Activated CD4-positive, alpha-beta T cell treated with anti-CD3 and anti-CD28 coated beads for 1 hour (primary cell): ENCODE measurements around the gene PQBP1.

ENCODE experiments used
- DNase-seq: peaks from one replicate; pipeline ENCODE4 v3.0.0-alpha.2; 2020

Gene PQBP1

DNA sequence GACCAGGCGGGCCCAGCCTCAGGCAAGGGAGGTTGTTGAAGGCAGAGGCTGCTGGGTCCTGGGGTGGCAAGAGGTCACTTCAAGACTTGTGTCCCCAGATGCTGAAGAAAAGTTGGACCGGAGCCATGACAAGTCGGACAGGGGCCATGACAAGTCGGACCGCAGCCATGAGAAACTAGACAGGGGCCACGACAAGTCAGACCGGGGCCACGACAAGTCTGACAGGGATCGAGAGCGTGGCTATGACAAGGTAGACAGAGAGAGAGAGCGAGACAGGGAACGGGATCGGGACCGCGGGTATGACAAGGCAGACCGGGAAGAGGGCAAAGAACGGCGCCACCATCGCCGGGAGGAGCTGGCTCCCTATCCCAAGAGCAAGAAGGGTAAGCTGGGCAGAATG is 4.4 kb downstream of the PQBP1 start:
- DNase-seq, result no peak

DNA sequence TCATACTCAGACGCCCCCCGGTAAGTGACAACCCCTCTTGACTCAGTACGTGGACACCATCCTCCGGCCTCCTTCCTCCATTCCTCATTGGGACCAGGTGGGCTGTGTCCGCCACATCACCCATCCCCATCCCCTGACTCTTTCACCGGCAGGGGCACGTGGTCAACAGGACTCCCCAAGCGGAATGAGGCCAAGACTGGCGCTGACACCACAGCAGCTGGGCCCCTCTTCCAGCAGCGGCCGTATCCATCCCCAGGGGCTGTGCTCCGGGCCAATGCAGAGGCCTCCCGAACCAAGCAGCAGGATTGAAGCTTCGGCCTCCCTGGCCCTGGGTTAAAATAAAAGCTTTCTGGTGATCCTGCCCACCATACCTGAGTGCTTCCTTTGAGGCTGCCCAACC is 5.0 kb downstream of the PQBP1 start:
- DNase-seq, result no peak

DNA sequence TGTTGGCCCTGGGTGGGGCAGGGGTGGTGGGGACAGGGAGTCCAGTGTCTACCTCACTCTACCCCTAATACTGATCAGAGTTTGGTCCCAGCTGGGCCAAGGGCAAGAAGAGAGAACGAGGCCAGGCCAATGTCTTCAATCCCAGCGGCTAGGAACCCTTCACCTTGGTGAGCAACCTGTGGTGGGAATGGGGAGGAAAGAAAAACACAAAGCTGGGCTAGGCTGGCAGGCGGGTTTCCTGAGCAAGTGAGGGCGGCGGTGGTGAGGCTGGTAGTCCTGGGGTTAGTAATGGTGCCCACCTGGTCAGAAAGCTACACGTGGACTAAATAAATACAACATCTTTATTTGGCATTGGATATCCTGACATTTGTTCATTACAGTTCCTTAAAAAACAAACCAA is 5.6 kb downstream of the PQBP1 start:
- DNase-seq, result no peak

DNA sequence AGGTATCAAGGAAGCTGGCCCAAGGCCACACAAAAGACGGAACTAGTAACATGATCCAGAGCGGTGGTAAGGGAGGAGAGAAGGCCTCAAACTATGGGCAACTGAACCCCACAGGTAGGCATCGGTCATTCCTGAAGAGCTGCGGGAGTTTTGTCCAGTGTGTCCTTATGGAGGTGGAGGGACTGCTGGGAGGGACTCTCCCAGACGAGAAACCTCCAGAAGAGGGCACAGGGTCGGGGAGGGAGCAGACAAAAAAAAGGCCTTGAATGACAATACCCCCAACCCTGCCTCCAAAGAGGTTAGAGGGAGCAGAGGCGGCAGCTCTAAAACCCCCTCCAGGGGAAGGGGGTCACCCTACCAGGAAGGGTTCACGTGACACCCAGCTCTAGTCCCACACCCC is 6.5 kb downstream of the PQBP1 start:
- DNase-seq, result no peak

DNA sequence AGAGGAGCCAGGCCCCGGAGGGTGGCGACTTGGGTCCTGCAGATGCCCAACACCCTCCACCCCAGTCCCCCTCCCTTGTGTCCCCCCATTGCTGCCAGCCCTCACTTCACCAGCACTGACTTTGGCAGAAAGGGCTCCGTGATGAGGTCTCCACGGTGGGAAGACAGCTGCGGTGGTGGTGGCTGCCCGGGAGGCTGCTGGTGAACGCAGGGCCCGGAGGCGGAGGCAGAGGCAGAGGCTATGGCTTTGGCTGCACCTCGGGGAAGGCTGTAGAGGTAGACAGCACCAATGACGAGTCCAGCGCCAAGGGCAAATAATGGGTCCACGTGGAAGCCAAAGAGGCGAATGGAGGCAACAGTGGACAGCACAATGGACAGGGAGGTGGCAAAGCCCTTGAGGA is 6.9 kb downstream of the PQBP1 start:
- no peak for DNase-seq

DNA sequence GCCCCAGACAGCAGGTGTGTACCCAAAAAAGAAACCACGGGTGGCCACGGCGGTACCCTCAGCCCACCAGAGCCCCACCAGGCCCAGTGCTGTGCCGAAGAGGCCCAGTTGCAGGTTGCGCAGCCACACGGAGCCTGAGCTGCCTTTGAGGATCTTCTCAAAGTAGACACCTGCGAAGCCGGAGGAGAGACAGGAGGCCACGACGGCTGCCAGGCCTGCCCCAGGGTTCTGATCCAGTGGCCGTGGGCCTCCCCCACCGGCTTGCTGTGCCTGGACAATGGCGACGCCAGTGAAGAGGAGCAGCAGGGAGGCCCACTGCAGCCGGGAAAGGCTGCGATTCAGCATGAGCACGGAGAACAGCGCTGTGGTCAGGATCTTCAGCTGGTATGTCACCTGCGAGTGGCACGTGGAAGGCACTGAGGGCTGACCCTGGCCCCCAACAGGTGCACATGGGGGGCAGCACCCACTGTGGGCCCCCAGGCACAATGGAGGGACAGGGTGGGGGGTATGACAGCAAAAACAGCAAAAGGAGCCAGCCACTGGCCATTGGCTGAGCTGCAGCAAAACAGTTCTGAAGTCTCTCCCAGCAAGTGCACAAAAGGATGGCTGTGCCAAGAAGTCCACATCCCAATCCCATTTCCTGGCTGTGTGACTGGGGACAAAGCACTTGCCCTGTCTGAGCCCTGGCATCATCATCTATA is 7.5 kb downstream of the PQBP1 start:
- no peak for DNase-seq

DNA sequence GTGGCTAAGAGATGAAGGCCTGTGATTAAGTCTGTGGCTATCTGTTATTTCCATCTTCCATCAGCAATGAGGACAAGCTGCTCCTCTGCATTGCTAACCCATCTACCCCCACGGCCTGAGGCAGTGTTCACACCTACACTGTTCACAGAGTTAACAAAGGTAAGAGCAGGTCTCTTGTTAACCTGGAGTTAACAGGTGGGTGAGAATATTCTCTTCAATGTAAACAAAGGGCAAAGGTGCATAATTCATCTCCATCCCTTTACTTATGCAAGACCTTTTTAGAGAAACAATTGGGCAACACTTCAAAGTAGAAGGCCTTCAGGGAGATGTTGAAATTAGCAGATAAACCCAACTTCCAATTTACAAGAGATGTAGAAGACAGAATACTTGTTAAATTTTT is 10.9 kb downstream of the PQBP1 start:
- DNase-seq, result no peak

DNA sequence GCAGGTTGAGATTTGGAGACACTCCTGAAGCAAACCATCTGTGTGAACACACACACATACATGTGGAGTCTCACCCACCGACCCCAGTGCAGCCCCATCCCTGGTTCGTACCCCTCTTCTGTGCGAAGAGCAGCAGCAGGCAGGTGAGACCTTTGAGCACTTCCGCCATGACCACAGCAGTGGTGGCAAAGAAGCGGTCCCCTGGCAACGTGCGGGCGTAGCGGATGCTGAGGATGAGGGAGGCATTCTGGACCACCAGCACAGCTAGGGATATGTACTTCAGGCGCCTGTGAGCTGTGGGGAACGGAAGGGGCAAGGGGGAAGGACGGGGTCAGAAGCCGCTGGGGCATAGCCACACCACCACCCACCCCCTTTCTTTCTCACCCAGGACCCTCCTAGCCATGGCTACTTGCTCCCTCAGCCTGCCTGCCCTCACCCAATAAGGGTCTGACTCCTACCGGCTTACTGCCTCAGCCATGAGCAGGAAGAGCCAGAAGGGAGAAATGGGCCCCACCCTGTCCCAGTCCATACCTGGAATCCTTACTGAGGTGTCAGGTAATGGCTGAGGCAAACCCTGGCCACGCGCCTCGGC is 12.1 kb downstream of the PQBP1 start:
- no peak for DNase-seq

DNA sequence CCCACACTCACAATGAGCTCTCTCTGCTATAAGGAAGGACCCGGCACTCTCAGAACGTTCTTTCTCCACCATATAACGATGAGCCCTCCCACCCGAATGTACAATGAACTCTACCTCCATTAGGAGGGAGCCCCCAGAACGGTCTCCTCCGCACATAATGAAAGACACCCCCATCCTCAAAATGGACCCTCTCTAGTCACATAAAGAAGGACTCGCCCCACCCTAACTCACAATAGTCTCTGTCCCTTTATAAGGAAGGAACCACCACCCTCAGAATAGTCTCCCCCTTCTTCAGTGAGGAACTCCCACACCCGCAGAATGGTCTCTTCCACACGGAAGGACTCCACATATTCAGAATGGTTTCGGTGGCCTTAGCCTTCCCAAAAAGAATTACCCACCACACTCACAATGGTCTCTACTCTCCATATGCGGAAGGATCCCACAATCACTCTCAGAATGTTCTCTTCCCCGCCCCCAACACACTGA is 13.2 kb downstream of the PQBP1 start:
- no peak for DNase-seq

DNA sequence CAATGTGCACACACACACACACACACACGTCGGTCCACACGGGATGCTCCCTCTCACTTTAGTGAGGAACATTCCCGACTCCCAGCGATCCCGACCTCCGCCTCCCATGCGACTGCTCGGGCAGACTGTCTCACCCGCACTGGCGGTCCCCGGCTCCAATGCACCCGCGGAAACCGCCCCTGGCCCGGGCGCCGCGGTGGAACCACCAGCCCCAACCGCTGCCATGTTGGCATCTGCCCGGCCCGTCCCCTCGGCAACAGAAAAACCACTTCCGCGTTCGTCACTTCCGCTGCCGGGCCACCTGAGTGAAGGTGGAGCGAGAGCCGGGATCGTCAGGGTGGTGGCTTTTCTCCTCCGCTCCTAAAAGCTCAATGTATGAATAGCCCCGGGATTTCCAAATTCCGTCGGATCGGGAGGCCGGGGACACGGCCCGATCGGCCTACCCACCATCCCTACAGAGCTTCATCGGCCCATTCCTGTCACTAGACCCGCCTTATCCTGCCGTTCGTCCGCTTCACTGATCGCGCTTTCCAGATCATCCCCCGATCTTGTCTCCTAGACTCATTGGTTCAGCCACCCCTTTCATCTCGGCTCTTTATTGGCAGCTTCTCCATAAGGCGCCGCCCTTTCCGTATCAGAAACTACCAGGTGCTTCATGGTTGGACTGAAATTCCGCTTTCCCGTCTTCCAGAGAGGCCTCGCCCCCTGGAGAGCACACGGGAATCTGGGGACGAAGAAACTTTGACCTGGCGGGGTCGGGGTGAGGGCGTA is 13.9 kb downstream of the PQBP1 start, which contains the start of gene SLC35A2:
TSS of gene SLC35A2 (minus strand) at position 235 of the 771 bp plus-strand sequence. CDS start at position 225, 10 bp downstream.
- peak; percentile 82 for DNase-seq

DNA sequence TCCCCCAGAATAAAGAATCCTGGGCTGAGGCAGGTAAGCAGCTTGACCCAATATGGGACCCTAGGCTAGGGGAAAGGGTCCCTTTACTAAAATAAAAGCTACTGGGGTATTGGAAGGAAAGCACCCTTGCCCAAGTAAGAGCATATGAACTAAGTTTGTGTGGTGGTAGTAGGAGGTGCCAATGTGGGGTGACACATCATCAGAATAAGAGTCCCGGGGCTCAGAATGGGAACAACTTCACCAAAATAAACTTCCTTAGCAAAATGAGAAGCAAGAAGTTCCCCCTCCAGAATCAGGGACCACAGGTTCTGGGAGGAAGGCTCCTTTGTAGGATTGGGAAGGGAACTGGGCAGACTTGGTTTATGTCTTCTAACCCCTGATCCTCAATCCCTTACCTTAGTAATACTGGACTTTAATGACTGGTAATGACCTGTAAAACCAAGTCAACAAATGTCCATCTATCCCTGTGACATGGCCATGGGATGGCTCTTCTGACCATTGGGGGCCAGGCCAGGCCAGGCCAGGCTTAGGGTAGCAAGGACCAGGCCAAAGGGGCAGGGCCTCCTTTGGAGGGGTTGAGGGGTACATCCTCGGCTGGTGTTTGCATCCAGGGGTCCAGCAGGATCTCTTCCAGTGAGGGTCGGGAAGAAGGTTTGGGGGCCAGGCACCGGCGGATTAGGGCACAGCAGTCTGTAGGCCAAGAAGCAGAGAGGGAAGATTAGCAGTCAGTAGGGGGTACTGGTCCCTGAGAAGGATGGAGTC is 16.1 kb downstream of the PQBP1 start:
- no peak for DNase-seq

DNA sequence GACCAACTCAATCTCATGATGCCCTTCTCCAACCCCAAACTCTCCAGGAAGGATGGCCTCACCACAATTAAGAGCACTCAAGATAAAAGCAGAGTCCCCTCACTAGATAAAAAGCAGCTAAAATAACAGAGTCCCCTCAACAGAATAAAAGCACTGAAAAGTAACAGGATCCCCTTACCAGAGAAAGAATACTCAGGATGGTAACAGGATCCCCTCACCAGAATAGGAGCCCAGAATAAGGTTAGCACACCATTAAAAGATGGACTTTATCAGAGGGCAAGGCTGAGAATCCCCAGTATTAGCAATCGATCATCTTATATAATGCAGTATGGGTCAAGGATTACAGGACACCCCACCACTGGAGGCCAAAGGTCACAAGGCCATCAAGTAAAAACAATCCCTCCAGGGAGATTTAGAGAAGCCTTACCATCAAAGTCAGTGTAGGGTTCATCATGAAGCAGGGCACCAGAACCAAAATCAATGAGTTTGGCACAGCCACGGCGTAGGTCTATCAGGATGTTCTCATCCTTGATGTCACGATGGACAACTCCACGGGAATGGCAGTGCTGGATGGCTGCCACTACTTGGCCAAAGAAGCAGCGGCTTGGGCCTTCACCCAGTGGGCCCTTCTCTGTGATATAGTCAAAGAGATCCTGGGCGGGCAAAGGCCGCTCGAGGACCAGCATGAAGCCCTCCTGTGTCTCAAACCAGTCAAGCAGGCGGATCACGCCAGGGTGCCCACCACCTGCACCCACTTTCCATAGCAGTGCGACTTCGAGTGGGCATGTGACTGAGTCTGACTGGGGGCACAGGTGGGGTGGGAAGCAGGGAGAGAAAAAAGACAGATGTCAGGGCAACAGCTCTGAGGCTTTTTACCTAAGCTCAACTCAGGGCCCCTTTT is 17.1 kb downstream of the PQBP1 start:
- no peak for DNase-seq

DNA sequence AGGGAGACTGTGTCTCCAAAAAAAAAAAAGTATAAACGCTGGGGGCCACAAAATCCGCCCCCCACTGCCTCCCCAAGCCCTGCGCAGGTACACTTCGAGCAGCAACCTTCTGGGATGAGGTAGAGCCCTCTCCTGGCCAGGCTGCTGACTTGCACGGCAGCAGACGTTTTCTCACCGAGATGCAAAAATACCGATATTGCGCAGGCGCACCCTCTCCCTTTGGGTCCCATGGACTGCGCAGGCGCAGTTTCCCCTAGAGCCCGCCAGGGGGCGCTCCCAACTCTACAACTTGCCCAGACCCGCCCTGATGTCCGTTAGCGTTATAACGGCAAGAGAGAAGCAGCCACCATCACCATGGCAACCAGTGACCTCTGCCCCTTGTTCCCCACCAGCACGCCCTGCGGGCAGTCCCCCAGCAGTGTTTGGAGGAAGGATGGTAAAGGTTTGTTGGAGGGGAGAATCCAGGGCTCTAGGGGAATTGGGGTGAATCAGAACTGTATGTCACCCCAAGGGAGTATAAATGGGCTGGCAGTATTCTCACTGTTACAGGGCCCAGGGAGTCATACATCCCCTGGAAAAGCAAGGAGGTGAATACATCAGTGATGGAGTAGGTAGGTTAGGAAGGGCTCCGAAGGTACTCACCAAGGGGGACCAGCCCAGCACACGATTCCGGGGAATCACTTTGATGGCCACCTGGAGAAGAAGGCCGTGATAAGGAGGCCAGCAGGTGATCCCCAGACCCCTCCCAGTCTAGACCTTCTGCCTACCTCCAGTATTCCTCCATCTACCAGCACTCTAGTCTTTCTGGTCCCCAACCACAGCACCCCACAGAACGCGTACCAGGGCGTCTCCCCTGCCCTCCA is 19.6 kb downstream of the PQBP1 start:
- peak; percentile 83 for DNase-seq

DNA sequence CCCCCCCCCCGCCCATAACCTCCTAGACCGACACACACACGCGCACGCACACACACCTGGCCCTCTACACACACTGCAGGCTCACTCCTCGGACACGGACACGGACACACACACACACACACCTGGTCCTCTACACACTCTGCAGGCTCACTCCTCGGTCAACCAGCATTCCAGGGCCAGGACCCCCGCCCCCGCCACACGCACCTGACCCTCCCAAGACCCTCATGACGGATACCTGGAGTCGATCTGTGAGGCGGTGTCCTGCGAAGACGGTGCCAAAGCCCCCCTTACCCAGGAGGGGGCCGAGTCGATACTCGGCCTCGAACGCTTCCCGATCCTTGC is 20.5 kb downstream of the PQBP1 start:
- no peak for DNase-seq

DNA sequence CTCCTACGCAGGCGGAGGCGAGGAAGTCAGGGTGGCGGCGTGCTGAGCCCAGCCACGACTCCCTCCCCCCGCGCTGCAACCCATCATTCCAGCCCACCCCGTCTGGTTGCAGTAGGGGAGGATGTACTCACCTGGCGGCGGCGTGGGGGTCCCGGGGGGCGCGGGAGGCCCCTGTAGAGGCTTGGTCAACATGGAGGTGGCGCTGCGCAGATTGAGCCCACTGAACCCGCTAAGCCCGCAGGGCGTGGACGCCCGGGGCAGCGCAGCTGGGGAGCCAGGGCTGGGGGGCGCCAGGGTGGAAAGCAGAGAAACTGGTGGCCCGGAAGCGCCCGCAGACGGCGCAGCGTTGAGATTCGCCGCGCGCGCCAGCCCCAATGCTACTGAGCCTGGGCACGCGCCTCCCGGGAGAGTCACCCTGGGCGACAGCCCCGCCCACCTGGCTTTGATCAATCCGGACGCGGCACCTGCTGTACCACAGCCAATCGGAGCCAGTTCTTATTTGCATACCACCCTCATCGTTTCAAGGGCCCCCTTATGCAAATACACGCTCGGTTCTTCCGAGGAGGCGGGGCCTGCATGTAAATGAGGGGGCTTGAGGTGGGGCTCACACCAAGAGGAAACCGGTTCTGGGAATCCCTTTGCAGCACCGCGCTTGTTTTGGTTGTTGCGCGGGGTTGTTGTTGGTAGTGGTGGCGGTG is 21.1 kb downstream of the PQBP1 start, which contains the start of gene PIM2:
TSS of gene PIM2 (minus strand) at position 382 of the 698 bp plus-strand sequence. CDS start at position 192, 190 bp downstream.
- DNase-seq, result peak; percentile 88

DNA sequence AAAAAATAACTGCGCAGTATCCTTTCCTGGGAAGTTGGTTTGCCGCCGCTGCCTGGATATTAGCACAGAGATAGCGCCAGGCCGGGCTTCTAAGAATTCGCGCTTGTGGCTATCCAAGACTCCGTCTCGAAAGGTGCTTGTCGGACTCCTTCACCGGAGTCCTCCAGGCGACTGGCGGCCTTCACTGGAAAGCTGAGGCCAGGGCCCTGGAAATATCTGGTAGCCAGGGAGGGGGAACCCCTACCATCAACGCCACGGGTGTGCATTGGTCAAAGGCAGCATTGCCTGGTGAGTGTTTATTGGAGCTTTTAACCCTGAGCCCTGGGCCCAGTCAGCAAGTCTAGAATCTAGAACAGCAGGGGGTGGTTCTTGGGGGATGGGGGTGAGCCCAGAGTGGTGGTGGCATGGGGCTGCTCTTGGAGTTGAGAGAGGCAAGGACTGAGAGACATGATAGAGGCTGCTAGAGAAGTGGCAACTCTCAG is 21.7 kb downstream of the PQBP1 start:
- no peak for DNase-seq

DNA sequence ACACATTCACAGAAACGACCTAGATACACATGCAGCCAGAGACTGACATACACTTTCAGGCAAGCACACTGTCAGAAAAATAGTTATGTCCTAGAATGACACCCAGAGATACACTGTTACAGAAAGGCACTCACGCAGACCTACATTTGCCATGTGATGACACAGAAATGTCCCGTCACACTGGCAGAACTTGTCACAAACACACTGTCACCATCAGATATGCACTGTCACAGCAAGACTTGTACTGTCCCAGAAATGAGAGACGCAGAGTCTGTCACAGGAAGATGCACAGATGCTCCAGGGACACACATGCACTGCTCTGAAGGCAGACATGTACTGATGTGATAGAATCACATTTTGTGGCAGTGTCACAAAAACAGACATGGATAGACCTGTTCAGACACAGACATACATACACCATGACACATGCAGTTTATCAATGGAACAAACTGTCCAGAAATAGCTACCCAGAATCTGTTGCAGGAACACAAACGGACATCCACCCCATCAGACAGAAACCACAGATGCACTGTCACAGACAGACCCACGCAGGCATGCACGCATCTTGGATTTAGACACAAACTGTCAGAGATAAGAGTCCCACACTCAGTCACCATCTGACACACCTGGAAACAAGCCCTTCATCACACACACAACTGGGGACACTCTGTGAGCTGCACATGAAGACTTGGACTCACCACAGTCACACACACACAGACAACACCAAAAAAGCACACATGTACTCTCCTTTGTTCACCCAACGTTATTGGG is 22.4 kb downstream of the PQBP1 start:
- no peak for DNase-seq

DNA sequence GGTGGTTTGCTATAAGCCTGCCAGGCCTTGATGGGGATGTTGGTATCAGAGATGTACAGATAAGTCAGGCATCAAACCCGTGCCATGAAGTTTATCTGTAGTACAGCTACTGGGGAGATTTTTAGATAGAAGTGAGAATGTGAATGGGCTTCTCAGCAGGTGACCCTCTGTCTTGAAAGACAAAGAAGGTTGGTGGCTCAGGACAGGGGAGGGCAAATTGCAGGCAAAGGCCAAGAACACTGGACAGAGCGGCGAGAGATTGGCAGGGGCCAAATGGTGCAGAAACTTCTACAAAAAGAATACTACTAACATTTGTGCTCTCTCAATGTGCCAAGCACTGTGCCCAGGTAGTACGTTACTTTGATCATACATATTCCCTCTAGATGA is 23.0 kb downstream of the PQBP1 start:
- DNase-seq, result no peak

DNA sequence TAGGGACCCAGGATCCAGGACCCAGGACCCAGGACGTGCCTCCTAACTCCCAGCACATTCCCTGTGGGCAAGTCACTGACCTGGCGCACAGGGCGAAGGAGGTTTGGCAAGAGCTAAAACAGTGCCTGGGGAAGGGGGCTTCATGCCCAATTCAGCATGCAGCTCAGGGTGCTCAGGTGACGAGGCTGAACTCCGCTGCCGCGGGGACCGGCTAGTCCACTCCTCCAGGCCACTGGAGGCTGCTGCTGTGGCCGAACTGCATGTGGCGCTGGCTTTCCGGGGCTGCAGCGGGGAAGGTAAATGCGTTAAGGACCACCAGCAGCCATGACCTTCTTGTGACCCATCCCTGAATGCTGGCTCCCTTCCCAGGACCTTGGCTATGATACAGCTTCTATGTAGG is 26.0 kb downstream of the PQBP1 start:
- DNase-seq, result no peak
